NCI-H524 (cell line): ENCODE measurements around the gene NDUFAF3.
"Not testable (repeated sequence)": the region's sequence is repeated elsewhere in the genome, so short reads cannot be mapped to it uniquely, and the experiment has no call there.

Source experiments
- DNase-seq, 2 experiments: peaks; one replicate each; lab custom pipeline; 2025; lab: John Stamatoyannopoulos, UW

The NDUFAF3 gene

GRCh38 chr3:48999085-48999858 is 22.6 kb upstream of the NDUFAF3 start:
- no peak for DNase-seq

GRCh38 chr3:49001155-49001554 is 20.8 kb upstream of the NDUFAF3 start:
- DNase-seq, result no peak

GRCh38 chr3:49004352-49005302 is 17.3 kb upstream of the NDUFAF3 start:
- no peak for DNase-seq

DNA sequence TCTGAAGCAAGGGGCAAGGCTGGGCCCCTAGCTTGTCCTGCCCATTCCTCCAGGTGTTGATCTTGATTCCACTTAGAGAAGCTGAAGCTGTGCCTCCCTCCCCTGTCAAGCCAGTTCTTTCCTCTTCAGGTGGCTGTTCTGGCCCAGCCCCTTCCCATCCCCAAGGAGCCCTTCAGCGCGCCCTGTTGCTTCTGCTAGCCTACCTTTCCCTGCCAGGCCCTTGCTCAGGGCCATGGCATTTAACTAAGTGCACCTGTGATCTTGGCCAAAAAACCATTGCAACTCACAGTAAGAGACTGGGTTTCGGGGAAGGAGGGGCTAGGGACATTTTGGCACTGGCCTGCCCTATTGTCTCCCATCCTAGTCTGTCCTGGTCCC is 16.6 kb upstream of the NDUFAF3 start:
- DNase-seq, result no peak

GRCh38 chr3:49005998-49006397 is 15.9 kb upstream of the NDUFAF3 start:
- DNase-seq, result no peak

- DNase-seq, result peak in 1 of 2 experiments; percentile 25
Observed at GRCh38 chr3:49006408-49007067, 15.4 kb upstream of the NDUFAF3 start.

GRCh38 chr3:49007068-49007770 is 14.7 kb upstream of the NDUFAF3 start, which contains the start of gene WDR6:
TSS of gene WDR6 (plus strand) at chr3:49007391. CDS start at chr3:49007432, 41 bp downstream.
- DNase-seq, result peak; percentile 94 to 97

- DNase-seq, result peak; percentile 16 to 68
Observed at GRCh38 chr3:49007771-49008528, 14.0 kb upstream of the NDUFAF3 start.

DNA sequence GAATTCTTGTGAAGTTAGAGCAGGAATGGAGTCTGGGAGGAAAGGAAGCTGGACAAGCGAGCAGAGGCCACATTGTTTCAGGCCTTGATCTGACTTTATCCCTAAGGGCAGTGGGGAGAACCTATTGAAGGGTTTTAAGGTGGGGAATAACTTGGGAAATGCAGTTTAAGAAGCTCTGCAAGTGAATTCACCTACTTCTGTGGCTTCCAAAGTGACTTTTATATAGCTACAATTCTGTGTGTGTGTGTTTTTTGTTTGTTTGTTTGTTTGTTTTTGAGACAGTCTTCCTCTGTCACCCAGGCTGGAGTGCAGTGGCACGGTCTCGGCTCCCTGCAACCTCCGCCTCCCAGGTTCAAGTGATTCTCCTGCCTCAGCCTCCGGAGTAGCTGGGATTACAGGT is 13.3 kb upstream of the NDUFAF3 start:
- not testable (repeated sequence) for DNase-seq

DNA sequence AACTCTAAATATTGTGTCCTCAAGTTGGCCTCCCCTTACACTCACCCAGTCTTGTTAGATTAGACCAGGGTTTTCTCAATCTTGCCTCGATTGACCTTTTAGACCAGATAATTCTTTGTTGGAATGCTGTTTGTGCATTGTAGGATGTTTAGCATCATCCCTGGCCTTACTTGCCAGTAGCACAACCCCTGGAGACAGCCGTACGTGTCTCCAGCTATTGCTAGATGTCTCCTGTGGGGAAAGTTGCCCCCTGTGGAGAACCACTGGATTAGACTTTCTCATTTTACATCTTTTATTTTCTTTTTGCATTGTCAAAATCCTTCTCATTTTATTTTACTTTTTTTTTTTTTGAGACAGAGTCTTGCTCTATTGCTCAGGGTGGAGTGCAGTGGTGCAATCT is 12.5 kb upstream of the NDUFAF3 start:
- no peak for DNase-seq

- DNase-seq, result no peak
Observed at GRCh38 chr3:49012441-49013017, 9.4 kb upstream of the NDUFAF3 start.

- DNase-seq, result no peak
Observed at GRCh38 chr3:49013113-49013737, 8.7 kb upstream of the NDUFAF3 start.

DNA sequence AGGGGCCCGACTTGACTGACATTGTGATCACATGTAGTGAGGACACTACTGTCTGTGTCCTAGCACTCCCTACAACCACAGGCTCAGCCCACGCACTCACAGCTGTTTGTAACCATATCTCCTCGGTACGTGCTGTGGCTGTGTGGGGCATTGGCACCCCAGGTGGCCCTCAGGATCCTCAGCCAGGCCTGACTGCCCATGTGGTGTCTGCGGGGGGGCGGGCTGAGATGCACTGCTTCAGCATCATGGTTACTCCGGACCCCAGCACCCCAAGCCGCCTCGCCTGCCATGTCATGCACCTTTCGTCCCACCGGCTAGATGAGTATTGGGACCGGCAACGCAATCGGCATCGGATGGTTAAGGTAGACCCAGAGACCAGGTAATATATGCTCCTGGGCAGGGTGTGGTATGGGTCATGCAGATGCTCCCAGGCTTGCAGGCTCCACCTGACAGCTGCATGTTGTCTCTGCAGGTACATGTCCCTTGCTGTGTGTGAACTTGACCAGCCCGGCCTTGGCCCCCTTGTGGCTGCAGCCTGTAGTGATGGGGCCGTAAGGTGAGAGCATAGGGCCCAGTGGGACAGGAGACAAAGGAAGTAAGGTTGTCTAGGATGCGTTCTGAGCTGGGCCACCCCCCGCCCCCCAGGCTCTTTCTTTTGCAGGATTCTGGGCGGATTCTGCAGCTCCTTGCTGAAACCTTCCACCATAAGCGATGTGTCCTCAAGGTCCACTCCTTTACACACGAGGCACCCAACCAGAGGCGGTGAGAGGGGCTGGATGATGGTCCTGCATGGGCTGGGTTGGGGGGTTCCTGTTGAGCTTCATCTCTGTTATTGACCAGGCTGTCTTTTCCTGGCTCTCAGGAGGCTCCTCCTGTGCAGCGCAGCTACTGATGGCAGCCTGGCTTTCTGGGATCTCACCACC is 7.9 kb upstream of the NDUFAF3 start:
- peak in 1 of 2 experiments; percentile 24 for DNase-seq

DNA sequence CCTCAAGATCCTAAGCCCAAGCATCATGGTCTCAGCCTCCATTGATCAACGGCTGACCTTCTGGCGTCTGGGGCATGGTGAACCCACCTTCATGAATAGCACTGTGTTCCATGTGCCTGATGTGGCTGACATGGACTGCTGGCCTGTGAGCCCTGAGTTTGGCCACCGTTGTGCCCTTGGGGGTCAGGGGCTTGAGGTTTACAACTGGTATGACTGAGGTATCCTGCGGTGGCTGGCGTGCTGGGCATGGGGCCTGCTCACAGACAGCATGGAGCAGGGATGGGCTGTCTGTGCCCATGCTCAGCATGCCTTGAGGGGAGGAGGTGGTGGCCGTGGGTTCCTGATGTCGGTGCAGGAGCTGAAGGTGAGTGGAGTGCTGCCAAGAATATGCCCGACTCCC is 6.8 kb upstream of the NDUFAF3 start:
- DNase-seq, result no peak

DNA sequence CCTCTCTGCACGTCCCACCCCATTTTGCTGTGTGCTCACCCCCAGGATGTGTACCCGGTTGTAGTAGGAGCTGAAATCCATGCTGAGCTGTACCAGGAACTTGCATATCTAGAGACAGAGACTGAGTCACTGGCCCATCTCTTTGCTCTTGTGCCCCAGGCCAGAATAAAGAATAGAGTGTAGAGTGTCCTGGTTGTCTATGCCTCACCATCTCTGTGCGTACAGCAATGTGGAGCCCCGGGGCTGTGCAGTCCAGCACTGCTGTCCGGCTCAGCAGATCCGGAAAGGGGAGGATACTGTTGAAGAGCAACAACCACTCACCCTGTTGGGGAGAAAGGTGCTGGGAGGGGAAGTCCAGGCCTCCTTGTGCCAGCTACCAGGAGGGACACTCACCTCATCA is 6.2 kb upstream of the NDUFAF3 start:
- DNase-seq, result no peak

DNA sequence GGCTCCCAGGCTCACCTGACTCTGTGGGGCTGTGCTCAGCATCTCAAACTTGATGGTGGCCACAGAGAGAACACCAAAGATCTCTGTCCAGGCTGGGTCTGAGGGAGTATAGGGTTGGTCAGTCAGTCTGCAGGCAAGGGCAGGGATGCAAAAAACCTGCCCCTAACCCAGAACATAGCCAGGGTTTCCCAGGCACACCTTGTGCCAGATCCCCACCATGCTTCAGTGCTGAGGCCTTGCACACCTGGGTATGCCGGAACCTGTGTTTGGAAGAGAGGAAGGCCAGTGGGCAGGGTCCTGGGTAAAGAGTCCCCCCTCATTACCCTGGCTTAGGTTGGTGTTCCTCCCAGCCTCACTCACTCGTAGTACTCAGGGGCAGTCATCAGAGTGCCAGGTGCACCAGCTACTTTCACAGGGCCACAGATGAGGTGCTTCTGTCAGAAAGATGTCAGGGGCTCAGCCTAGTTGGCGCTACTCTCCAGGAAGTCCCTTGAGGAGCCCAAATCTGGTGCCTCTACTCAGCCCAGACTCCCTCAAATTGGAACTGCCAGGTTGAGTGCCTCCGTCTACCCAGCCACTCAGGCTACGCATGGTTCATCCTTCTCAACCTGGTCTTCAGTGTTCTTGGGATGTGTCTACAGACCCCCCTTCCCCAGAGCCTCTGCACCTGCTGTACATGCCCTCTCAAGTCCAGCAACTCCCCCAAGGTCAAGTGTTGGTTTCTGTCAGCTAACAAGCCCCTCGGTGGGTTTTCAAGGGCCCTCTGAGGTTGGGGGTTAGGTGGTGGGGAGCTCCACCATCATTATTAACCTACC is 5.3 kb upstream of the NDUFAF3 start:
- DNase-seq, result no peak

DNA sequence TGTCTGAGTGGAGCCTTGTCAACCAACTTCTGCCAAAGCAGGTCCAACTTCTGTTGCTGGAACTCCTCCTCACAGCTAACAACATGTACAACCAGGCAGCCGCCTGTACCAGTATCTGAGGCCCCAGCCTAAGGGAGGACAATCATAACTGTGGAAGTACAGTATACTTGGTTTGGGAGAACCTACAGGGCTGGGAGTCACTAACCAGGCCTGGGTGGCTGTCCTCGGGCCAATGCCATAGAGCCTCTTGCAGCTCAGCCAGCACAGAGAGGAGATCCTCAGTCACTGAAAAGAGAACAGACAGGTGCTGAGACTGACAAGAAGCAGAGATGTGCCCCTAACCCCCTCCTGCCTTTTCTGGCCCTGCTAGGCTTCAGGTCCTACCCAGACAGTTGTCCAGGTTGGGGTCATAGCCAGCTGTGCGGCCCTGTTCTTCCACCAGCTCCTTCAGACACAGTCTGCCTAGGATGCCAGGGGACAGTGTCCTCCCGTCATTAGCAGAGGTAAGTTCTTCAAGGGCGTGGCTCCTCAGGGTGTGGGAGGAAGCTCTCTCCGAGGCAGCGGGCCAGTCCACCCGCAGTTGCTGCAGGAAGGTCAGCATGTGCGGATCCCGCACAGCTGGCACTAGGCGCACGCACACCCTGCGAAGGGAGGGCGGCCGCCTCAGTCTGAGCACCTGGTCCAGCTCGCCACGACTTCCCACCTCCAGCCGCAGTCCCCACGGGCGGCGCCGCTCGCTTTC is 4.5 kb upstream of the NDUFAF3 start:
- DNase-seq, result no peak
